ENCODE data around the gene CHRNA9. TPM values are rescaled to one million over a fixed set of nuclear protein-coding genes. Genes with fewer than 3 reads are reported as not detected.

Gene CHRNA9
- total and polyA plus RNA-seq, 9 donors = 0.13 TPM; not detected in 8

- Histone ChIP-seq H3K9me3 (no peaks in the 10 kb centered on the region), H3K4me3 (peak overlapping the region; percentile 1), H3K36me3 (no peaks in the 10 kb centered on the region), H3K27ac (peak overlapping the region in 1 of 2 donors; percentile 52), H3K27me3 (no peaks in the 10 kb centered on the region), H3K4me1 (ENCODE audit: insufficient read depth) (peaks cover 1% of the 10 kb centered on the region)
- TF ChIP-seq POLR2A (IDR thresholded peaks at IDR 0.05) (no peak), CTCF (IDR thresholded peaks at IDR 0.05) (no peak), EP300 (IDR thresholded peaks at IDR 0.05) (no peak)
- peak in 1 of 5 donors; percentile 39 for DNase-seq
- intact Hi-C loops (cut with DNase I) = loop anchor here in 3 of 4 donors (5.0 to 10.0 kb wide), 2 partner anchors 259 to 262 kb away; partner anchors contain the start of gene N4BP2 (in 3 of the 3)
- 2 to 6% (median 3%) methylated on average over 3 of the region's 3 CpGs for WGBS, 3 donors
Measured at GRCh38 chr4:40316333-40316781, 18.8 kb upstream of the CHRNA9 start.

GRCh38 chr4:40316782-40317635 lies 18.1 kb upstream of the CHRNA9 start:
- no peaks in the 10 kb centered on the region for H3K36me3 ChIP-seq
- H3K9me3 ChIP-seq = no peaks in the 10 kb centered on the region
- 2 to 9% (median 2%) methylated on average over 19 of the region's 19 CpGs for WGBS, 3 donors
- peak overlapping the region; percentile 25 for H3K4me3 ChIP-seq
- DNase-seq = peak; percentile 46 to 70 (median 60)
- peaks cover 3% of the 10 kb centered on the region for H3K4me1 ChIP-seq (ENCODE audit: insufficient read depth)
- TF ChIP-seq POLR2A (IDR thresholded peaks at IDR 0.05) (no peak), CTCF (IDR thresholded peaks at IDR 0.05) (peak; percentile 67 to 88 (median 83))
- peak overlapping the region in 1 of 2 donors; percentile 52 for H3K27ac ChIP-seq
- intact Hi-C loops (cut with DNase I) = loop anchor here in 3 of 4 donors (5.0 to 10.0 kb wide), 2 partner anchors 260 to 262 kb away; partner anchors contain the start of gene N4BP2 (in 3 of the 3)
- no peaks in the 10 kb centered on the region for H3K27me3 ChIP-seq

- intact Hi-C loops (cut with DNase I) = loop anchor here in 3 of 4 donors (5.0 to 10.0 kb wide), 2 partner anchors 261 to 263 kb away; partner anchors contain the start of gene N4BP2 (in 3 of the 3)
Measured at GRCh38 chr4:40317916-40318658, 17.0 kb upstream of the CHRNA9 start.

More at GRCh38 chr4:40317916-40318658, 17.0 kb upstream of the CHRNA9 start:
- no peak for DNase-seq
- Histone ChIP-seq H3K4me1 (ENCODE audit: insufficient read depth) (peaks cover 5% of the 10 kb centered on the region), H3K27me3 (no peaks in the 10 kb centered on the region), H3K36me3 (no peaks in the 10 kb centered on the region), H3K9me3 (no peaks in the 10 kb centered on the region), H3K27ac (no peak overlapping the region), H3K4me3 (no peak overlapping the region)
- 89 to 91% (median 90%) methylated on average over 10 of the region's 10 CpGs for WGBS, 3 donors
- TF ChIP-seq CTCF (IDR thresholded peaks at IDR 0.05) = no peak
- no peak for TF ChIP-seq EP300 (IDR thresholded peaks at IDR 0.05)
- TF ChIP-seq POLR2A (IDR thresholded peaks at IDR 0.05) = no peak

All from ovary (tissue), 9 donors.